HG02970 (cell line): Measurements from ENCODE around the gene PEX10.

Experiments used
- ATAC-seq: cut with Tn5 transposase; IDR thresholded peaks from one replicate; pipeline ENCODE4 v1.9.1; 2021; ENCODE audit warnings: mild to moderate bottlenecking, moderate library complexity, moderate number of reproducible peaks; ENCODE audit not compliant: unreplicated experiment, low FRiP score

Gene PEX10

DNA sequence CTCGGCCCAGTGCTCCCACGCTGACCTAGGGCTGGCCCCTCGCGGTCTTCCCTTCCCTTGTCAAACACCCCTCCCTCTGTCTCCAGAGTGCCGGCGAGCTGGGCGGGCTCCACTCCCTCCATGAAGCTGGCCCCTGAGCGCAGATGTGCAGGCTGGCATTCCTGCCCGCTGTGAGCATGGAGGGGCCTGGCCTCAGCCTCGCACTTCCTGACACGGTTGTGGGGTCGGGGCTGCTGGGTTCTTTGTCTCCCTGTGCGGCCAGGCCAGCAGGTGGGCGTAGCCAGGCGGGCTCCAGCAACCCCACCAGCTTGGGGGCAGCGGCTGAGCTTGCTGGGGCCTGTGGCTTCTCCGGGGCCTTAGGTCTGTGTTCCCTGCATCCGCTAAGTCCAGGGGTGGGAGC, 14.2 kb upstream of the PEX10 start:
- ATAC-seq: no peak

DNA sequence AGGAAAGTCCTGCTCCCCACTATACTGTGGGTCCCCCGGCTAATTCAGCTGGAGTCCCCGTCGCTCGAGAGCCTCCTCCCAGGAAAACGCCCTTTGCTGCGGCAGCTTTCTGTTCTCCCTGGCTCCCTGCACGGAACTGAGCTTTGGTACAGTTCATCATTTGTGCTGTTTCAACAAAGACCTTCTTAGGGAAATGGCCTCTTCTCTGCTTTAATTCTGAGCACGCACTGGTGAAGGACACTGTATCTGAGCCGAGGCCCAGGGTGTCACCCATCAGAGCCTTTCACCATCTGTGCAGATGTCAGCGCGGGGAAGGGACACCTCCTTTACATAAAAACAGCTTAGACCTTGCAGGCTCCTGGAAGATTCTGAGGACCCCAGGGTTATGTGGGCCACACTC, 13.5 kb upstream of the PEX10 start:
- ATAC-seq: no peak

DNA sequence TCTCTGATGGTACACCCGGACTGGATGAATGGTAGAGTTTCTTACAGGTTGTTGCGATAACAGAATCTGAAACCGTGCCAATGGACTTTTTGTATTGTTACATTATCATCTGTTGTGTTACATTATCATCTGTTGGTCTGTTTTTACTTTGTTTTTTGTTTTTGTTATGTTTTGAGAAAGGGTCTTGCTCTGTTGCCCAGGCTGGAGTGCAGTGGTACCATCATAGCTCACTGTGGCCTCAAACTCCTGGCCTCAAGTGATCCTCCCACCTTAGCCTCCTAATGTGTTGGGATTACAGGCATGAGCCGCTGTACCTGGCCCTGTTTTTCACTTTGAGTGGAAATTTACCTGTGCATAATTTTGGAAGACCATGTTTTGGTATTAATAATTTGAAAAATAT, 10.2 kb upstream of the PEX10 start:
- no peak for ATAC-seq

DNA sequence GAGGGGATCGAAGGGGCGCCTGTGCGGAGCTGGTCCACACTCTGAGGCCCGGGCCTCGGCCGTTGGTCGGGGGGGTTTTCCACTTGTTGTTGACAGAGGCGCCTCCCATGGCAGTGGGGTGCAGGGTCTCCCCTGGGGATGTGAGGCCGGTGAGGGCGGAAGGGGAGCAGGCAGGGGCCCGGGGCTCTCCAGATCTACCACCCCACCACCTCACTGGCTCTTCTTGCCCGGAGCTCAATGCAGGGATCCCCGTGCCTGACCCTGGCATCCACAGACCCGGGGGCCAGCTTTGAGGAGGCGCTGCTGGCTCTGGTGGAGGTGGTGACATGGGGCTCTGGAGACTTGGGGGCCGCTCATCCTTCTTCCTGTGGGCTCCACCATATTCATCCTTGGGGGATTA, 7.1 kb upstream of the PEX10 start:
- no peak for ATAC-seq

DNA sequence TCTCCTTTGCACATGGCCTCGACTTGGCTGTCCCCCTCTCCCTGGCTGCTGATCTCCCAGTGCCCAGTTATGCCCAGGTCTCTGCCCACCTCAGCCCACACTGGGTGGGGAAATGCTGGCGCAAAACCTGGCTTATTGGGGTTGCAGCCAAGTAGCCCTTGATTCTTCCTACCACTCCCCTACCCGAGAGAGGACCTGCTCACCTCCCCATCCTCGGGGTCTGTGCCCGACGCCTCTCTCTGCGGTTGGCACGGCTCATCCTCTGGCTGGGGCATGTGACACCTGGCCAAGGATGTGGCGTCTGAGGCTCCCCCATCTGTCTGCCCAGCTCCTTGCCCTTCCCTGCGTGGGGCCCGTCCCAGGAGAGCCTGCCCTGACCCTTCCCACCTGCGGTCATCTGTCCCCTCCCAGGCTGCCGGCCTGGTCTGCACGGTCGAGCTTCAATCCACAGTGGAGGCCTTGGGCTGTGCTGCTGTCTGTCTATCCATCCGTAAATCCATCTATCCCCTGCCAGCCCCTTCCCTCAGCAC, 6.5 kb upstream of the PEX10 start:
- no peak for ATAC-seq

- ATAC-seq: no peak
Observed at GRCh38 chr1:2417833-2418225, 5.5 kb upstream of the PEX10 start.

DNA sequence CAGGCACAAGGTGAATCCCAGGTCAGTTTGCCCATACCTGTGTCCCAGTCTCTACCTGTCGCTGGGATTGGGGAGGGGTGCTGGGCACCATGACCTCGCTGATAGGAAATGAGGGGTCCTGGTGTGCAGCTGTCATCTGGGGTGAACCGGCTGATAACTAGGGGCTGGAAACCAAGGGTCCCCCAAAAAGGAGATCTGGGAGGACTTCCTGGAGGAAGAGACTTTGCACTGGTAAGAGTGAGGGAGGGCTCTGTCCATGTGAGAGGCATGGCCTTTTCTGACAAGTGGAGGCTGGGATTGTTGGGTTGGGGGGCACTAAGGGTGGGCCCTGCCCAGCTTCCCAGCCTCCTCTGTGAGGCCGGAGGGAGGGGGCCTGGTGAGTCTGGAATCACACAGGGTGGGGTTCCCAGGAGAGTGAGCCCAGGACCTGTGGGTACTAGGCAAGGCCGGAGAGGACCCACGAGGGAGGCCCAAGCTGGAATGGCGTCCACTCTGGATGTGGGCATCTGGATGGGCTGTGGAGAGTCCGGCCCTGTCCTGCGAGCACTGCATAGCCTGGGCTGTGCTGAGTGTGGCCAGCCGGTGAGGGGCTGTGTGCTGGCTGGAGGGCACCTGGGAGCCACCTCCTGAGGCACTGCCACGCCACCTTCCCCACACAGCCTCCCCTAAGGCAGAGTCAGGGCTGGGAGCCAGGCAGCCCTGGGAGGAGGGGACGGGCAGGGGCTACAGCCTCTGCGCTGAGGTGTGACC, 4.9 kb upstream of the PEX10 start:
- no peak for ATAC-seq

DNA sequence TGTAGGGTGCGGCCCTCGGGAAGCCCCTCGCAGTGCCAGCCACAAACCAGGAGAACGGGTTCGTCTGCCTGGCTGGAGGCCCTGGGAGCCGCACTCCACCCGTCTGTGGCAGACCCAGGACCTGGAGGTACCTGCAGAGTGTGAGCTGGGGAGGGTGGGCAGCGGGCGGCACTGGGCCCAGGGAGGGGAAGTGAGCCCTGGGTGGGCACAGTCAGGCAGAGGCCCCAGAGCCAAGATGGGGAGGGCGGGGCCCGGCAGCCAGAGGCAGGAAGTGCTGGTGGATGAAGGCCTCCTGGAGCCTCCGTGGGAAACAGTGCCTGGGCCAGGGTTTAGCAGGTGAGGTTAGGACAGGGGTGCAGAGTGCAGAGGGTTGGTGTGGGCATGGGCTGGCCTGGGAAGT, 4.0 kb upstream of the PEX10 start:
- ATAC-seq: no peak

- no peak for ATAC-seq
Observed at GRCh38 chr1:2415801-2416208, 3.4 kb upstream of the PEX10 start.

DNA sequence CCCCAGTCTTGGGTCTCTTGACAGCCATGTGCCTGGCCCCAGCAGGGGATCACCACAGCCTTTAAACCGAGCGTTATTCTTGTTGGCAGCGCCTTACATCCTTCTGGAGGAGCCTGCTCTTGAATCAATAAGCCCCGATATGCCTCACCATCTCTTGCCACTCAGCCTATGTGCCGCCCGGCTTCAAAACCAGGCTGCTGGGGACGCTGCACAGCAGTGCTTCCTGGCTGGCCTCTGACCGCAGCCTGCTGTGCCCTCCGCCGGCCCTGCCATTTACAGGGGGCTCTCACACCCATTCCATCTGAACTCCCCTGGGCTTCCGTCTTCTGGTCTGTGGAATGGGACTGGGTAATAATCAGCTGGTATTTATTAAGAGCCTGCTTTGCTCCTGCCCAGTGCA, 3.0 kb upstream of the PEX10 start:
- no peak for ATAC-seq

DNA sequence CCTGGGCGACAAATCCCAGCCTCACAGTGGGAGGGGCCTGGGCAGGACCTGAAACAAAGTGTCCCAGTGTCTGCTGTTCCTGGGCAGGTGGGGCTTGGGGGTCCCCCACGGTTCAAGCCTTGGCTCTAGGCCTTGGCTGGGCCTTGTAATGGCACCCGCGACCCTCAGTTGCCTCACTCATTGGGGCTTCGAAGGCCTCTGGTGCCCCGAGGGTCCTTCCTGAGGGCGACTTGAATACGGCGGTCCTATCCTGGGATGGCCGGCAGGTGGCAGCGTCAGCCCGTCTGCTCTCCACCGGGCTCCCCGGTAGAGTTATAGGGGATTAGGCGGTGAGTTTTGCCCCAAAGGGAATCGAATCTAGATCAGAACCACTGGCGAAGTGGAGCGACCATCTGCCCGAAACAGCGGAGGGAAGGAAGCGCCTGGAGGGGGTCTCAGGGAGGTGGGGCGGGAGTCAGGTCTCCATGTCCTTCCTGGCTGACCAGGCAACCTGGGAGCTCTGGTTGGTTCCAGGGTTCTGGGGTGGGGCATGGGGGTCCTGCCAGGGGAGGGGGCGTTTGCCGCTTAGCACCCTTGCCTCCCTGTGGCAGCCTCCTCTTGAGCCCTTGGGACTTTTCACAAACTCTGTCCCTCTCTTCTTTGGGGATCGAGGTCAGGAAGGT, 2.1 kb upstream of the PEX10 start:
- ATAC-seq: no peak

DNA sequence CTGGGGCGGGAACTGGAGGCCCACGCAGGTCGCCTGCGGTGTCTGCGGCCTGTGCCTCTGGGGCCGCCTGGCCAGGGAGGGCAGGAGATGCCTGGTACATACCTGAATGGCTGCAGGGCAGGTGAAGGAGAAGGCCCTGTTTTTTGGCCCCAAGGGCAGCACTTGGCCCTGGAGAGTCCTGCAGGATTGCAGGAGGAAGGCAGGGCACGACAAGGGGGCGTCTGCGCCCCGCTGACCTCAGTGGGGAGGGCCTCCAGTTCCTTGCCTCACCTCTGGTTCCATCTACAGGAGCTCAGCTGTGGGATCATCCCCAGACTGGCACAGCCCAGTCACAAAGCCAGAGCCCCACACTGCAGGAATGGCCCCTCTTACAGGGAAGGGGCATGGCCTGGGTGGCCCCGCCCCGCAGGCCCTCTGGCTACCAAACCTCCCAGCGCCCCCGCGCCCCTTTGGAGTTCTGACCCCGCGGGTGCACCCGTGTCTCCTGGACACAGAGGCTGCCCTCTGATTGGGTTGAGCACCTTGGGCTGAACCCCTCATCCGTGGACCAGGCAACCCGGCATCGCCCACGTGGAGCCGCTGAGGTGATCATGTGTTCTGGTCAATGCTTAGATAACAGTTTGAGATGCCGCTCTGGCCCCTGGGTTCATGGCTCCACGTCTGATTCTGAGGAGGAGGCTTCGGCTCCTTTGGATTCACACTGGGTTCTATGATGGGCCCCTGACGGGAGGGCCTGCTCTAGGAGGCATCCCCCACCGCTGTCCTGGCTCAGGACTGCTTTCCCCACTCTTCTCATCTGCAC, 1.3 kb upstream of the PEX10 start:
- ATAC-seq: no peak

GRCh38 chr1:2412773-2413494, 570 bp upstream of the PEX10 start:
- ATAC-seq: peak; percentile 16

GRCh38 chr1:2411801-2412394, 466 bp downstream of the PEX10 start:
- peak; percentile 24 for ATAC-seq

DNA sequence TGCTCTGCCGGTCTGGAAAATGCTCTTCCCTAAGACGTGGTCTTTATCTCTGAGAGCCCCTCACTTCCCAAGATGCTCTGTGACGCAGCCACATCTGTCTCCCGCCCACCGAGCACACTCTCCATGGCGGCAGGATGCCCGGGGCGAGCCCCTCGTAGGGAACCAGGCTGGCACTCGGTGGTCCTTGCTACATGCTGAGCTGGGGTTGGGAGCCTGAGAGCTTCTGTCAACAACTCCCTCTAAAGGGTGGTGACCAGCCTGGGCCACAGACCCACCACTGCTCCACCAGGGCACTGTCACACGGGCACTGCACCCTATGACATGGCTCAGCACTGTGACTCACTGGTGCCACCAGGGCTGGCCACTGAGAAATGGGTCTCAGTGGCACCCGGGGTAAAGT, 2.6 kb downstream of the PEX10 start:
- ATAC-seq: no peak

DNA sequence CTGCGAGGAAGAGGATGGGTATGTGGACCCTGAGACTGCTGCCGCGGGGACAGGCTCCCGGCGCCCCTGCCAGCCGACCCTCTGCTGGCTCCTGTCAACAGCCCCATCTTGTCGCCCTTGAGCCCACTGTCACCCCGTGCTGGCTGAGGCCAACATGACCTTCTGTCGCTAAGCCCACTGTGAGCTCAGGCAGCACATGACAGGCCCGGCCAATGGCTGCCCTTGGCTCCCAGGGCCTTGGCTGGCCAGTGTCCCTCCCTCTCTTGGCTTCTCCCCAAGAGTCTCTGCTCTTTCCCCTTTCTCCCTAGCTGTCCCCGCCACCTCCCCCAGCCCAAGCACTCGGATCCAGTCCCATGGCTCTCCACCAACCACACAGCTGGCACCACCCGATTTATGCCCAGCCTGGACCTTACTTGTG, 3.5 kb downstream of the PEX10 start:
- ATAC-seq: no peak

GRCh38 chr1:2408456-2408855, 3.9 kb downstream of the PEX10 start:
- no peak for ATAC-seq

- ATAC-seq: no peak
Observed at GRCh38 chr1:2407991-2408275, 4.4 kb downstream of the PEX10 start.

GRCh38 chr1:2407166-2407990, 5.0 kb downstream of the PEX10 start:
- no peak for ATAC-seq
